Tibial nerve (tissue), 4 donors: ENCODE measurements around the gene SLC44A5.
"Not testable (repeated sequence)": the region's sequence is repeated elsewhere in the genome, so short reads cannot be mapped to it uniquely, and the experiment has no call there.

ENCODE experiments used
- CTCF ChIP-seq, 5 experiments: fragments of 200-600 bp in 3 of 5; fragments of 450-650 bp in 2 of 5; sonication (generic) in 3 of 5; IDR thresholded peaks; one replicate each; pipeline ENCODE4 v1.5.1; 2016 to 2019; ENCODE audit warnings: antibody characterized with exemption in 5 of 5, mild to moderate bottlenecking in 3 of 5, moderate library complexity in 2 of 5
- EP300 ChIP-seq, 2 donors: sonication (generic); formaldehyde crosslinking; IDR thresholded peaks; one replicate each; pipeline ENCODE4 v1.6.1; 2017; ENCODE audit warnings: antibody characterized with exemption in 2 of 2, mild to moderate bottlenecking in 1 of 2
- POLR2A ChIP-seq, 2 donors: fragments of 450-650 bp; IDR thresholded peaks; one replicate each; pipeline ENCODE4 v1.6.1; 2017; ENCODE audit warnings: antibody characterized with exemption in 2 of 2, mild to moderate bottlenecking in 2 of 2, moderate library complexity in 2 of 2

- TF ChIP-seq CTCF, POLR2A, EP300 (IDR thresholded peaks at IDR 0.05): not testable (repeated sequence)
Observed at GRCh38 chr1:75476486-75476885, 134.4 kb downstream of the SLC44A5 start.
